ENCODE data around the gene LEMD1.
A peak's percentile ranks its signal among the peaks of the same experiment; 100 is the strongest.

Gene LEMD1

DNA sequence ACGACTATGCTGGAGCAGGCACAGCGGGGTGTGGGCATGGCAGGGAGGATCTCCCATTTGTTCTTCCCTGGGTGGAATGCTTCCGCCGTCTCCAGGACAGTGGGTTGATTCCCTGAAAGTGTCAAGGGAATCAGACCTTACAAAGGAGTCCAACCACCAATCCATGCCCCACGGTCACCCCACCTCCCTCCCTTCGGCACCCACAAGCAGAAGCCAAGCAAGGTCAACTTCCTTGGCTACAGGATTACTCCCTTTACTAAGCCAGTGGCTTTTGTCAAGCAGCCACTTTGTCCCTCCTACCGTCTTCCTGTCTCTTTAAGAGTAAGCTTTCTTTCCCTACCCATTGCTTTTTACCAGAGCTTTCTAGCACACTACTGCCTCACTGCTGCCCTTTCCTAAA lies 84.4 kb downstream of the LEMD1 start:
- Mint-ChIP-seq H3K27me3 (peaks cover 8% of the 10 kb centered on the region), H3K36me3 (ENCODE audit: low read depth) (no peaks in the 10 kb centered on the region), H3K9me3 (no peaks in the 10 kb centered on the region), H3K4me3 (no peak overlapping the region), H3K4me1 (peaks cover 6% of the 10 kb centered on the region), H3K27ac (no peak overlapping the region)
- no peak for ATAC-seq
- DNase-seq: no peak

DNA sequence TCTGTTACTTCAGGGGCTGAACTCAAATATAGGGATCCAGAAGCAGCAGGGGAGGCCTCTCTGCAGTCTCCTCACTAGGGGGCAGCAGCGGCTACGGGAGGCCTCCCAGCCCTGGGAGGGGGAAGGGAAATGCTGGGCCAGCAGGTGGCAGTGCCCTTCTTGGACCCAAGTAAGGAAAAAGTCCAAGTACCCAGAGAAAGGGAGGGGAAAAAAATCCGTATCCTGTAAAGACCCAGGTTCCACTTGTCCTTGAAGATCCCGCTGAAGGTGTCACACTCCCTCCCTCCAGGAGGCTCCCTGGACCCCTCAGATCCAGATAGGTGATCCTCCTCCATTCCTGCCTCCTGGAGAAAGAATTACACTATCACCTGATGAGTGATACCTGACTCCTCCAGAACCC lies 86.2 kb downstream of the LEMD1 start:
- no peak overlapping the region for H3K27ac Mint-ChIP-seq
- DNase-seq (peak; percentile 87), ATAC-seq (peak; percentile 76)
- H3K36me3 Mint-ChIP-seq (ENCODE audit: low read depth): no peaks in the 10 kb centered on the region
- H3K27me3 Mint-ChIP-seq: no peaks in the 10 kb centered on the region
- H3K4me1 Mint-ChIP-seq: peaks cover 6% of the 10 kb centered on the region
- no peak overlapping the region for H3K4me3 Mint-ChIP-seq
- H3K9me3 Mint-ChIP-seq: no peaks in the 10 kb centered on the region

- ATAC-seq: no peak
- H3K4me3 Mint-ChIP-seq: no peak overlapping the region
These were observed 89.7 kb downstream of the LEMD1 start for GRCh38 chr1:205332015-205332791.

More at GRCh38 chr1:205332015-205332791, 89.7 kb downstream of the LEMD1 start:
- DNase-seq: no peak
- Mint-ChIP-seq H3K36me3 (ENCODE audit: low read depth) (no peaks in the 10 kb centered on the region), H3K27me3 (peaks cover 4% of the 10 kb centered on the region), H3K9me3 (no peaks in the 10 kb centered on the region), H3K4me1 (no peaks in the 10 kb centered on the region), H3K27ac (no peak overlapping the region)

Data from activated naive CD8-positive, alpha-beta T cell treated with anti-CD3 and anti-CD28 coated beads, Interleukin-2, amount 50 U/mL, for 24 hours (primary cell).